GM12801 (cell line): ENCODE measurements around the gene SOS1.

ENCODE experiments used
- CTCF ChIP-seq: IDR thresholded peaks from one replicate; pipeline ENCODE4 v1.5.1; 2011; ENCODE audit warnings: control low read depth; ENCODE audit not compliant: insufficient read length; ENCODE audit errors: extremely low read depth

The SOS1 gene

GRCh38 chr2:38932586-38932985 is 188.3 kb downstream of the SOS1 start:
- no peak for TF ChIP-seq CTCF
